H1 (cell line): Measurements from ENCODE around the gene SSH2. TPM values are rescaled to one million over a fixed set of nuclear protein-coding genes. Genes with fewer than 3 reads are reported as not detected.

ENCODE experiments used
- CTCF ChIA-PET: fragments of 300-600 bp; sonication (Branson Sonifier 250); formaldehyde crosslinking; loops from one replicate; lab custom pipeline; 2021; ENCODE audit not compliant: partially characterized antibody; lab: Charles Lee
- POLR2A ChIA-PET: fragments of 300-600 bp; sonication (Branson Sonifier 250); formaldehyde crosslinking; loops from one replicate; lab custom pipeline; 2021; ENCODE audit warnings: inconsistent platforms; ENCODE audit not compliant: partially characterized antibody; lab: Charles Lee
- DNase-seq, 2 experiments: peaks; one replicate each; pipeline versions ENCODE4 v3.0.0 to v3.0.0-alpha.2; 2010 to 2022; ENCODE audit warnings: low spot score in 2 of 2, low read depth in 1 of 2, mixed read lengths in 1 of 2
- FAIRE-seq: peaks from 2 replicates; lab custom pipeline; 2011; peaks lifted over from hg19 to GRCh38; lab: Jason Lieb, UNC
- H2AFZ ChIP-seq: 2 replicates; pipeline ENCODE4 v1.8.1; 2012; ENCODE audit warnings: low read length, inconsistent platforms
- H2AK5ac ChIP-seq: 2 replicates; pipeline ENCODE4 v1.6.1; 2013; ENCODE audit warnings: low read depth, low read length
- H2BK120ac ChIP-seq: replicated peaks from 2 replicates; pipeline ENCODE3; 2013; ENCODE audit warnings: low read depth, low read length, inconsistent platforms
- H2BK12ac ChIP-seq: 2 replicates; pipeline ENCODE4 v1.6.1; 2013; ENCODE audit warnings: low read depth, low read length
- H2BK15ac ChIP-seq: 2 replicates; pipeline ENCODE4 v1.6.1; 2013; ENCODE audit warnings: low read length
- H2BK20ac ChIP-seq: 2 replicates; pipeline ENCODE4 v1.6.1; 2013; ENCODE audit warnings: low read length
- H2BK5ac ChIP-seq: 2 replicates; pipeline ENCODE4 v1.6.1; 2013; ENCODE audit warnings: low read depth, low read length
- H3K14ac ChIP-seq: 2 replicates; pipeline ENCODE4 v1.6.1; 2013; ENCODE audit warnings: inconsistent platforms; ENCODE audit not compliant: insufficient read length
- H3K18ac ChIP-seq: 2 replicates; pipeline ENCODE4 v1.6.1; 2013; ENCODE audit warnings: low read length; ENCODE audit errors: extremely low read depth
- H3K23ac ChIP-seq: 2 replicates; pipeline ENCODE4 v1.6.1; 2013; ENCODE audit warnings: inconsistent platforms; ENCODE audit not compliant: insufficient read length
- H3K23me2 ChIP-seq: 2 replicates; pipeline ENCODE4 v1.6.1; 2013; ENCODE audit warnings: low read depth, low read length
- H3K27ac ChIP-seq: 2 replicates; pipeline ENCODE4 v1.6.1; 2011; ENCODE audit warnings: low read depth, low read length, inconsistent platforms
- H3K27me3 ChIP-seq, 4 experiments: replicated peaks in 1 of 4; 1 replicate in 1 of 4; 2 replicates in 3 of 4; pipeline versions ENCODE4 v1.6.1 to v1.8.1; 2011 to 2013; ENCODE audit warnings: low read length in 3 of 4, mild to moderate bottlenecking in 3 of 4, inconsistent platforms in 2 of 4, mixed read lengths in 2 of 4, moderate library complexity in 1 of 4; ENCODE audit not compliant: control insufficient read depth in 3 of 4, insufficient read depth in 3 of 4; ENCODE audit errors: extremely low read depth in 1 of 4
- H3K36me3 ChIP-seq, 4 experiments: 2 replicates each; pipeline versions ENCODE4 v1.6.1 to v1.8.1; 2011 to 2013; ENCODE audit warnings: mild to moderate bottlenecking in 4 of 4, low read length in 3 of 4, moderate library complexity in 2 of 4, control low read depth in 1 of 4, inconsistent platforms in 1 of 4; ENCODE audit not compliant: insufficient read depth in 4 of 4, control insufficient read depth in 2 of 4
- H3K4ac ChIP-seq: replicated peaks from 2 replicates; pipeline ENCODE3; 2013; ENCODE audit warnings: low read length, low read depth, mixed read lengths, inconsistent platforms; ENCODE audit not compliant: insufficient read length
- H3K4me1 ChIP-seq, 4 experiments: replicated peaks in 1 of 4; 1 replicate in 1 of 4; 2 replicates in 3 of 4; pipeline versions ENCODE4 v1.6.1 to v1.8.1; 2011 to 2013; ENCODE audit warnings: low read length in 3 of 4, inconsistent platforms in 2 of 4, mixed read lengths in 1 of 4; ENCODE audit not compliant: insufficient read depth in 4 of 4, control insufficient read depth in 3 of 4
- H3K4me2 ChIP-seq, 2 experiments: 2 replicates each; pipeline versions ENCODE4 v1.6.1 to v1.8.1; 2011 to 2013; ENCODE audit warnings: low read depth in 2 of 2, low read length in 2 of 2, control low read depth in 1 of 2, inconsistent platforms in 1 of 2, mild to moderate bottlenecking in 1 of 2; ENCODE audit not compliant: insufficient read depth in 1 of 2
- H3K4me3 ChIP-seq, 4 experiments: fragments of 200-600, 300-600 bp in 1 of 4; sonication (generic), shearing (Covaris generic), sonication (Bioruptor Twin) in 1 of 4; 2 replicates each; pipeline versions ENCODE4 v1.5.1 to v1.8.1; 2011 to 2016; ENCODE audit warnings: low read length in 4 of 4, low read depth in 3 of 4, control low read depth in 2 of 4, inconsistent platforms in 2 of 4, mild to moderate bottlenecking in 2 of 4, mixed read lengths in 1 of 4, moderate library complexity in 1 of 4; ENCODE audit not compliant: insufficient read depth in 2 of 4; ENCODE audit errors: extremely low read depth in 1 of 4
- H3K56ac ChIP-seq: replicated peaks from 2 replicates; pipeline ENCODE3; 2013; ENCODE audit warnings: low read depth, mild to moderate bottlenecking, mixed read lengths, low read length, inconsistent platforms; ENCODE audit not compliant: insufficient read length
- H3K79me1 ChIP-seq: 2 replicates; pipeline ENCODE4 v1.6.1; 2013; ENCODE audit warnings: low read depth, low read length, control low read depth
- H3K79me2 ChIP-seq, 2 experiments: 2 replicates each; pipeline versions ENCODE4 v1.6.1 to v1.8.1; 2012 to 2013; ENCODE audit warnings: low read length in 2 of 2, mild to moderate bottlenecking in 2 of 2, inconsistent platforms in 1 of 2; ENCODE audit not compliant: insufficient read depth in 2 of 2, control insufficient read depth in 1 of 2
- H3K9ac ChIP-seq, 4 experiments: replicated peaks in 1 of 4; 1 replicate in 1 of 4; 2 replicates in 3 of 4; pipeline versions ENCODE4 v1.6.1 to v1.8.1; 2011 to 2013; ENCODE audit warnings: low read depth in 3 of 4, low read length in 3 of 4, control low read depth in 2 of 4, mild to moderate bottlenecking in 2 of 4, moderate library complexity in 2 of 4, inconsistent platforms in 1 of 4; ENCODE audit errors: extremely low read depth in 1 of 4
- H3K9me3 ChIP-seq, 2 experiments: 2 replicates each; pipeline versions ENCODE4 v1.6.1 to v1.8.1; 2012 to 2013; ENCODE audit warnings: mild to moderate bottlenecking in 2 of 2, moderate library complexity in 2 of 2, control low read depth in 1 of 2, inconsistent platforms in 1 of 2, low read depth in 1 of 2, low read length in 1 of 2, mixed read lengths in 1 of 2; ENCODE audit not compliant: insufficient read depth in 2 of 2
- H4K20me1 ChIP-seq, 2 experiments: replicated peaks in 1 of 2; 2 replicates each; pipeline versions ENCODE3 to v1.8.1; 2011 to 2013; ENCODE audit warnings: inconsistent platforms in 2 of 2, low read length in 2 of 2, mild to moderate bottlenecking in 1 of 2; ENCODE audit not compliant: insufficient read depth in 2 of 2, control insufficient read depth in 1 of 2
- H4K5ac ChIP-seq: 2 replicates; pipeline ENCODE4 v1.6.1; 2013; ENCODE audit warnings: low read length, low read depth, mixed read lengths, inconsistent platforms; ENCODE audit not compliant: insufficient read length
- H4K8ac ChIP-seq: 2 replicates; pipeline ENCODE4 v1.8.0; 2013; ENCODE audit warnings: mild to moderate bottlenecking, moderate library complexity, low read length, inconsistent platforms; ENCODE audit not compliant: insufficient read depth; ENCODE audit errors: extremely low read depth
- H4K91ac ChIP-seq: replicated peaks from 2 replicates; pipeline ENCODE3; 2013; ENCODE audit warnings: low read length, mixed read lengths, inconsistent platforms; ENCODE audit not compliant: insufficient read length
- CBX8 ChIP-seq: fragments of 300-800, 300-1000 bp; sonication (generic); IDR thresholded peaks from 2 replicates; pipeline ENCODE4 v1.7.1; 2016; ENCODE audit warnings: low read depth, low read length, borderline replicate concordance
- CHD2 ChIP-seq: IDR thresholded peaks from 2 replicates; pipeline ENCODE4 v1.6.1; 2012; ENCODE audit warnings: low read length, improper control_type of control experiment
- CTBP2 ChIP-seq: IDR thresholded peaks from 2 replicates; pipeline ENCODE4 v1.7.0; 2011; ENCODE audit warnings: borderline replicate concordance, mild to moderate bottlenecking, moderate library complexity, mixed read lengths, low read length; ENCODE audit not compliant: insufficient read depth, insufficient read length
- EGR1 ChIP-seq: IDR thresholded peaks from 2 replicates; pipeline ENCODE4 v1.6.1; 2011; ENCODE audit warnings: low read depth, low read length, borderline replicate concordance
- FOSL1 ChIP-seq: IDR thresholded peaks from 2 replicates; pipeline ENCODE4 v1.6.1; 2011; ENCODE audit warnings: mild to moderate bottlenecking, low read depth, low read length, moderate library complexity; ENCODE audit not compliant: insufficient read depth
- GABPA ChIP-seq: IDR thresholded peaks from 2 replicates; pipeline ENCODE4 v1.6.1; 2011; ENCODE audit warnings: mild to moderate bottlenecking, low read length, moderate library complexity, borderline replicate concordance; ENCODE audit not compliant: insufficient read depth
- POLR2AphosphoS5 ChIP-seq: IDR thresholded peaks from 2 replicates; pipeline ENCODE4 v1.6.1; 2011; ENCODE audit warnings: low read depth, low read length
- SIX5 ChIP-seq: IDR thresholded peaks from 2 replicates; pipeline ENCODE4 v1.6.1; 2011; ENCODE audit warnings: mild to moderate bottlenecking, low read depth, low read length
- SP1 ChIP-seq: IDR thresholded peaks from 2 replicates; pipeline ENCODE4 v1.6.1; 2011; ENCODE audit warnings: low read depth, low read length
- WGBS, 2 experiments: shearing (Covaris generic) in 1 of 2; methylation state at CpG; one replicate each; pipeline versions ENCODE4 v1.1.6 to v1.1.7; 2013 to 2015; ENCODE audit warnings: low lambda C conversion rate in 2 of 2, mixed read lengths in 2 of 2, inconsistent platforms in 1 of 2, low coverage in 1 of 2, missing lambda C conversion rate in 1 of 2; ENCODE audit not compliant: insufficient replicate concordance in 2 of 2, insufficient coverage in 1 of 2, insufficient read length in 1 of 2; ENCODE audit errors: extremely low coverage in 1 of 2, missing lambda C conversion rate in 1 of 2; 5-methylcytosine and 5-hydroxymethylcytosine counted together
- polyA plus RNA-seq, 7 experiments: library from polyadenylated mRNA; depleted of rRNA in 3 of 7; stranded (reverse) in 5 of 7; unstranded in 2 of 7; fragments of >200 nt in 5 of 7; fragments of 200-250 nt in 2 of 7; gene quantifications; 1 replicate in 5 of 7; 2 replicates in 1 of 7; 4 replicates in 1 of 7; pipeline versions ENCODE4 v1.2.1 to v1.2.3, GENCODE V29; 2011 to 2013; ENCODE audit warnings: missing spikeins in 2 of 7, mixed read lengths in 2 of 7
- total RNA-seq: library from RNA; stranded (reverse); fragmentation: NEBNext Ultra II Directional; extraction: Animal tissue kit (Norgen Biotek cat#: 25700); gene quantifications from 2 replicates; pipeline ENCODE4 v1.2.1, GENCODE V29; 2021
- TF ChIP-seq, protein P1 (sequence below): IDR thresholded peaks from 2 replicates; pipeline ENCODE4 v1.6.1; 2012; ENCODE audit warnings: inconsistent platforms
- TF ChIP-seq, protein P2 (sequence below), 3 experiments: IDR thresholded peaks; 1 replicate in 2 of 3; 2 replicates in 1 of 3; pipeline versions ENCODE4 v1.5.1 to v1.6.1; 2011; ENCODE audit warnings: low read length in 3 of 3, mild to moderate bottlenecking in 3 of 3, inconsistent platforms in 2 of 3, low read depth in 1 of 3, moderate library complexity in 1 of 3; ENCODE audit not compliant: insufficient read depth in 1 of 3; ENCODE audit errors: control extremely low read depth in 1 of 3

The SSH2 gene
- total and polyA plus RNA-seq, 2 of the 8 experiments (the other 6 are each of a cell fraction or from before 2014, with no cell fraction given) = 5.2 to 15.9 TPM

DNA sequence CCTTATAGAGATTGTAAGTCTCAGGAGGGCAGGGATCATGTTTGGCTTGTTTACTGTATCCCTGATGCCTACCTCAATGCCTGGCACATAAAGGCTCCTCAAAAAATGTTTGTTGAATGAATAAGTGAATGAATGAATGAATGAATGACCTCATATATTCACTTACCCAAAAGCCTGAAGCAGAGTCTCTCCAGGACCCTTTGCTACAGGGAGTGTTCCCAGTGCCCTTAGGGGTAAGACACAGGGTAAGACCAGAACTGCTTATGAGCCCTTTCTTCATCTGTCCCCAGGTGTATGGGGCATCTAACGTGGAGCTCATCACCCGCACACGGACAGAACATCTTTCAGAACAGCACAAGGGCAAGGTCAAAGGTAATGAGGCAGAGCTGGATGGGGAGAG lies 319.6 kb downstream of the SSH2 start:
- H2BK120ac ChIP-seq = no peak overlapping the region
- H2AK5ac ChIP-seq = no peak overlapping the region
- H3K27me3 ChIP-seq = peaks cover 1 to 20% (median 14%) of the 10 kb centered on the region in 4 experiments; a peak in 5 of 7 replicates
- DNase-seq = no peak
- H3K14ac ChIP-seq = no peak overlapping the region
- H2BK12ac ChIP-seq = no peak overlapping the region
- H3K4ac ChIP-seq = no peak overlapping the region
- no peak overlapping the region for H4K5ac ChIP-seq
- ChIA-PET CTCF (interaction anchor here (1.0 to 9.5 kb wide), 4 partner anchors 8 to 37 kb away, joined by 3 to 95 read pairs (median 3); partner anchors contain the start of gene ANKRD13B), POLR2A (no interaction called here)
- H3K79me2 ChIP-seq = no peaks in the 10 kb centered on the region
- 100% methylated on average over 3 of the region's 3 CpGs; no CpG with 5 or more reads in 1 of the 2 experiments for WGBS, 2 experiments
- no peak overlapping the region for H3K18ac ChIP-seq
- H2BK5ac ChIP-seq = no peak overlapping the region
- peaks cover 0 to 5% of the 10 kb centered on the region in 2 experiments for H4K20me1 ChIP-seq
- H2BK20ac ChIP-seq = no peak overlapping the region
- no peak overlapping the region for H4K91ac ChIP-seq
- H3K4me3 ChIP-seq = no peak overlapping the region
- no peak overlapping the region for H3K4me2 ChIP-seq
- H3K4me1 ChIP-seq = peaks cover 5 to 19% (median 12%) of the 10 kb centered on the region in 4 experiments
- no peak overlapping the region for H3K9ac ChIP-seq
- no peak overlapping the region for H2AFZ ChIP-seq
- H3K9me3 ChIP-seq = peaks cover 0 to 11% of the 10 kb centered on the region in 2 experiments; a peak in 1 of 4 replicates
- no peak overlapping the region for H3K23ac ChIP-seq
- H3K79me1 ChIP-seq = peaks cover 2% of the 10 kb centered on the region; the same call in 1 of the 2 replicates
- H3K23me2 ChIP-seq = peaks cover 2% of the 10 kb centered on the region
- H3K27ac ChIP-seq = no peak overlapping the region
- no peak overlapping the region for H4K8ac ChIP-seq
- no peak overlapping the region for H3K56ac ChIP-seq
- H2BK15ac ChIP-seq = no peak overlapping the region
- peaks cover 0 to 7% (median 0%) of the 10 kb centered on the region in 4 experiments; a peak in 1 of 8 replicates for H3K36me3 ChIP-seq
- no peak for FAIRE-seq
- TF ChIP-seq CTBP2 = no peak
- TF ChIP-seq GABPA = no peak
- no peak for TF ChIP-seq EGR1
- TF ChIP-seq CBX8 = no peak
- no peak for TF ChIP-seq SIX5
- TF ChIP-seq SP1 = no peak
- TF ChIP-seq CHD2 = no peak
- TF ChIP-seq, protein P1, sequence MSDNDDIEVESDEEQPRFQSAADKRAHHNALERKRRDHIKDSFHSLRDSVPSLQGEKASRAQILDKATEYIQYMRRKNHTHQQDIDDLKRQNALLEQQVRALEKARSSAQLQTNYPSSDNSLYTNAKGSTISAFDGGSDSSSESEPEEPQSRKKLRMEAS = no peak
- TF ChIP-seq POLR2AphosphoS5 = no peak
- TF ChIP-seq, protein P2, sequence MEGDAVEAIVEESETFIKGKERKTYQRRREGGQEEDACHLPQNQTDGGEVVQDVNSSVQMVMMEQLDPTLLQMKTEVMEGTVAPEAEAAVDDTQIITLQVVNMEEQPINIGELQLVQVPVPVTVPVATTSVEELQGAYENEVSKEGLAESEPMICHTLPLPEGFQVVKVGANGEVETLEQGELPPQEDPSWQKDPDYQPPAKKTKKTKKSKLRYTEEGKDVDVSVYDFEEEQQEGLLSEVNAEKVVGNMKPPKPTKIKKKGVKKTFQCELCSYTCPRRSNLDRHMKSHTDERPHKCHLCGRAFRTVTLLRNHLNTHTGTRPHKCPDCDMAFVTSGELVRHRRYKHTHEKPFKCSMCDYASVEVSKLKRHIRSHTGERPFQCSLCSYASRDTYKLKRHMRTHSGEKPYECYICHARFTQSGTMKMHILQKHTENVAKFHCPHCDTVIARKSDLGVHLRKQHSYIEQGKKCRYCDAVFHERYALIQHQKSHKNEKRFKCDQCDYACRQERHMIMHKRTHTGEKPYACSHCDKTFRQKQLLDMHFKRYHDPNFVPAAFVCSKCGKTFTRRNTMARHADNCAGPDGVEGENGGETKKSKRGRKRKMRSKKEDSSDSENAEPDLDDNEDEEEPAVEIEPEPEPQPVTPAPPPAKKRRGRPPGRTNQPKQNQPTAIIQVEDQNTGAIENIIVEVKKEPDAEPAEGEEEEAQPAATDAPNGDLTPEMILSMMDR (IDR thresholded peaks at IDR 0.05; ENCODE audit: control extremely low read depth in 1 of 3, insufficient read depth in 1 of 3, low read depth in 1 of 3, low read length in 3 of 3) = no peak
- no peak for TF ChIP-seq FOSL1
